ENCODE data around the gene SLC6A6. TPM values are rescaled to one million over a fixed set of nuclear protein-coding genes. Genes with fewer than 3 reads are reported as not detected.

SLC6A6 gene
- total RNA-seq, 2 donors from 2014 or later, result 4.9 to 5.7 TPM

- TF ChIP-seq CTCF (IDR thresholded peaks at IDR 0.05), result no peak
- no peak for TF ChIP-seq POLR2A (IDR thresholded peaks at IDR 0.05)
- H3K9me3 ChIP-seq, result no peaks in the 10 kb centered on the region
- no peak overlapping the region for H3K27ac ChIP-seq
- no peaks in the 10 kb centered on the region for H3K36me3 ChIP-seq (replicated peaks in 1 of 2; ENCODE audit: insufficient read depth in 1 of 2, low read depth in 2 of 2)
- H3K4me3 ChIP-seq, result no peak overlapping the region
- no peaks in the 10 kb centered on the region for H3K27me3 ChIP-seq
- intact Hi-C loops (cut with DNase I), result no loop called here
- ATAC-seq, result no peak
- DNase-seq, result no peak
- 75 to 80% methylated on average over 4 to 8 of the region's 8 CpGs for WGBS, 2 donors
- peaks cover 21% of the 10 kb centered on the region for H3K4me1 ChIP-seq
Observed at GRCh38 chr3:14374444-14374883, 27.9 kb upstream of the SLC6A6 start.

- Histone ChIP-seq H3K36me3 (replicated peaks in 1 of 2; ENCODE audit: insufficient read depth in 1 of 2, low read depth in 2 of 2) (no peaks in the 10 kb centered on the region), H3K9me3 (no peaks in the 10 kb centered on the region), H3K4me3 (no peak overlapping the region), H3K4me1 (peaks cover 13% of the 10 kb centered on the region), H3K27me3 (no peaks in the 10 kb centered on the region), H3K27ac (no peak overlapping the region)
- no peak for ATAC-seq
- intact Hi-C loops (cut with DNase I), result no loop called here
- no peak for DNase-seq
- TF ChIP-seq POLR2A (IDR thresholded peaks at IDR 0.05) (no peak), CTCF (IDR thresholded peaks at IDR 0.05) (no peak)
- 40 to 81% methylated on average over 1 to 4 of the region's 4 CpGs for WGBS, 2 donors
Observed at GRCh38 chr3:14375192-14375591, 27.2 kb upstream of the SLC6A6 start.

- DNase-seq, result no peak
Observed at GRCh38 chr3:14376348-14377043, 25.9 kb upstream of the SLC6A6 start.

GRCh38 chr3:14377044-14377837 lies 25.2 kb upstream of the SLC6A6 start:
- H3K9me3 ChIP-seq, result no peaks in the 10 kb centered on the region
- DNase-seq, result no peak
- H3K36me3 ChIP-seq (replicated peaks in 1 of 2; ENCODE audit: insufficient read depth in 1 of 2, low read depth in 2 of 2), result no peaks in the 10 kb centered on the region
- H3K27ac ChIP-seq, result no peak overlapping the region
- no peaks in the 10 kb centered on the region for H3K4me1 ChIP-seq
- TF ChIP-seq POLR2A (IDR thresholded peaks at IDR 0.05) (no peak), CTCF (IDR thresholded peaks at IDR 0.05) (no peak)
- ATAC-seq, result no peak
- intact Hi-C loops (cut with DNase I), result no loop called here
- WGBS, 2 donors, result 77 to 78% methylated on average over 6 of the region's 6 CpGs
- no peak overlapping the region for H3K4me3 ChIP-seq
- no peaks in the 10 kb centered on the region for H3K27me3 ChIP-seq

More at GRCh38 chr3:14376348-14377043, 25.9 kb upstream of the SLC6A6 start:
- Histone ChIP-seq H3K27me3 (no peaks in the 10 kb centered on the region), H3K27ac (no peak overlapping the region), H3K9me3 (no peaks in the 10 kb centered on the region), H3K4me3 (no peak overlapping the region), H3K36me3 (replicated peaks in 1 of 2; ENCODE audit: insufficient read depth in 1 of 2, low read depth in 2 of 2) (no peaks in the 10 kb centered on the region), H3K4me1 (peaks cover 6% of the 10 kb centered on the region)
- intact Hi-C loops (cut with DNase I), result no loop called here
- WGBS, 2 donors, result 75 to 78% methylated on average over 1 to 9 of the region's 9 CpGs
- no peak for ATAC-seq
- TF ChIP-seq POLR2A (IDR thresholded peaks at IDR 0.05) (no peak), CTCF (IDR thresholded peaks at IDR 0.05) (no peak)

Data from body of pancreas (tissue), 4 donors.